HL-60/S4 (cell line): Measurements from ENCODE around the gene ADCY2.
"Not testable (repeated sequence)": the region's sequence is repeated elsewhere in the genome, so short reads cannot be mapped to it uniquely, and the experiment has no call there.

ENCODE experiments used
- in situ Hi-C: fragments of 300-500 bp; cut with MboI; formaldehyde crosslinking; loops from 2 replicates; pipeline ENCODE4 v1.14.3; 2022; ENCODE audit warnings: low sequenced_read_pairs

The ADCY2 gene

GRCh38 chr5:7395432-7395946 is 449 bp upstream of the ADCY2 start:
- in situ Hi-C loops, result no loop called here

- in situ Hi-C loops, result no loop called here
Measured at GRCh38 chr5:7396713-7397454, 946 bp downstream of the ADCY2 start.

- in situ Hi-C loops, result no loop called here
Measured at GRCh38 chr5:7397937-7398336, 2.0 kb downstream of the ADCY2 start.

GRCh38 chr5:7398596-7399280 is 2.8 kb downstream of the ADCY2 start:
- in situ Hi-C loops, result no loop called here

GRCh38 chr5:7405277-7405676 is 9.3 kb downstream of the ADCY2 start:
- in situ Hi-C loops, result no loop called here

- in situ Hi-C loops, result no loop called here
Measured at GRCh38 chr5:7410936-7411511, 15.1 kb downstream of the ADCY2 start.

- in situ Hi-C loops, result no loop called here
Measured at GRCh38 chr5:7412409-7412808, 16.5 kb downstream of the ADCY2 start.

- in situ Hi-C loops, result no loop called here
Measured at GRCh38 chr5:7415123-7415522, 19.2 kb downstream of the ADCY2 start.

GRCh38 chr5:7415587-7416535 is 19.9 kb downstream of the ADCY2 start:
- in situ Hi-C loops, result no loop called here

GRCh38 chr5:7418276-7418675 is 22.3 kb downstream of the ADCY2 start:
- in situ Hi-C loops, result no loop called here

GRCh38 chr5:7419367-7419766 is 23.4 kb downstream of the ADCY2 start:
- in situ Hi-C loops, result no loop called here

GRCh38 chr5:7419846-7420245 is 23.9 kb downstream of the ADCY2 start:
- in situ Hi-C loops, result no loop called here

GRCh38 chr5:7420510-7421280 is 24.8 kb downstream of the ADCY2 start:
- in situ Hi-C loops, result no loop called here

- in situ Hi-C loops, result no loop called here
Measured at GRCh38 chr5:7422316-7423106, 26.6 kb downstream of the ADCY2 start.

- in situ Hi-C loops, result not testable (repeated sequence)
Measured at GRCh38 chr5:7423231-7423630, 27.3 kb downstream of the ADCY2 start.

- in situ Hi-C loops, result no loop called here
Measured at GRCh38 chr5:7425830-7426229, 29.9 kb downstream of the ADCY2 start.

- in situ Hi-C loops, result no loop called here
Measured at GRCh38 chr5:7426284-7426683, 30.3 kb downstream of the ADCY2 start.

- in situ Hi-C loops, result no loop called here
Measured at GRCh38 chr5:7434914-7435313, 39.0 kb downstream of the ADCY2 start.

- in situ Hi-C loops, result no loop called here
Measured at GRCh38 chr5:7435503-7435902, 39.6 kb downstream of the ADCY2 start.
